HG03280 (cell line): ENCODE data around the gene MAPK14.
A peak's percentile ranks its signal among the peaks of the same experiment; 100 is the strongest.
"Not testable (repeated sequence)": the region's sequence is repeated elsewhere in the genome, so short reads cannot be mapped to it uniquely, and the experiment has no call there.

Experiments used
- ATAC-seq: cut with Tn5 transposase; IDR thresholded peaks from one replicate; pipeline ENCODE4 v1.9.1; 2021; ENCODE audit warnings: mild to moderate bottlenecking, moderate library complexity; ENCODE audit not compliant: unreplicated experiment

Gene MAPK14

DNA sequence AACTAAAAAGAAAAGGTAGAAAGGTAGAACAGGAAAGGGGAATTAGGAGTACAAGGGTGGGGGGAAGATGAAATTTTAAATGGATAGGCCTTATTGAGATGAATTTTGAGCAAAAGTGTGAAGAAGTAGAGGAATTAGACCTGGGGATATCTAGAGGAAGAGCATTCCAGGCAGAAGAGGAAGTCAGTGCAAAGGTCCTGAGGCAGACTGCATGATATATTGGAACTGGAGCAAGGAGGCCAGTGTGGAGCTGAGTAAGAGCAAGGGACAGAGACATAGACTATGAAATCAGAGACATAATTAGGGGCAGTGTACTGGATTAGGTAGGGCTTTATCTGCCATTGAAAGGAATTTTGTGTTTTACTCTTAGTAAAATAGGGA lies 40.4 kb downstream of the MAPK14 start:
- ATAC-seq = no peak

DNA sequence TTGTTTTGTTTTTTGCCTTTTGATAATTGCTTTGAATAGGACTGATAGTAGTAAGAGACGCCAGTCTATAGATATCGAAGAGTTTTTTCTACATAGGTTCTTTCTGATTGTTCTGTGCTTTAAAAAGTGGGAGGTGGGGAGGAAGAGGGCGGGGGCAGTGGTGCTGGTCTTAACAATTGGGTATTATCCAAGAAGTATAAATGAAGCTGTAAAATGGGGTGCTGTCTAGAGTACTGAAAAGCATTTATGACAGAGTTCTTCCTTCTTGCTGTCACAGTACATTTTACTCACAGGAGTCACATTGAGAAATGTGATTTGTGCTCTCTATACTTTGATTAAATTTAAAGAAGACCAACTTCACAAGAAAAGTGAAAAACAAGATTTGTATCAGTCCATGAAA lies 41.0 kb downstream of the MAPK14 start:
- ATAC-seq = no peak

GRCh38 chr6:36069573-36069972 lies 42.0 kb downstream of the MAPK14 start:
- no peak for ATAC-seq

DNA sequence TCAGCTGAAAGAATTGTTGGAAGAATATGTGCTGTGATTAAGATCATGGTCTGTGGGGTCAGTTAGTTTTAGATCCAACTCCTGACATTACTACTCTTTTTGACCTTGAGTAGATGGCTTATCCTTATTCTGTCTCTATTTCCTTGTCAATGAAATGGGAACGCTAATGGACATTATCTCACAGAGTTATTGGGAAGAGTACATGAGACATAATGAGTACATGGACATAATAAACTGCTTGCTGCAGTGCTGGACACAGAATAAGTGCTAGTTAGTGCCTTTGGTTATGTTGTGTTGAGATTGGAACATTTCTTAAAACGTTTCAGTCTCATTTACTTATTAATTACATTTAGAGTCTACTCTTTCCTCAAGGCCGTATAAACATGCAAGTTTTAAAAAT lies 42.6 kb downstream of the MAPK14 start:
- ATAC-seq = no peak

GRCh38 chr6:36071281-36071680 lies 43.7 kb downstream of the MAPK14 start:
- ATAC-seq = no peak

DNA sequence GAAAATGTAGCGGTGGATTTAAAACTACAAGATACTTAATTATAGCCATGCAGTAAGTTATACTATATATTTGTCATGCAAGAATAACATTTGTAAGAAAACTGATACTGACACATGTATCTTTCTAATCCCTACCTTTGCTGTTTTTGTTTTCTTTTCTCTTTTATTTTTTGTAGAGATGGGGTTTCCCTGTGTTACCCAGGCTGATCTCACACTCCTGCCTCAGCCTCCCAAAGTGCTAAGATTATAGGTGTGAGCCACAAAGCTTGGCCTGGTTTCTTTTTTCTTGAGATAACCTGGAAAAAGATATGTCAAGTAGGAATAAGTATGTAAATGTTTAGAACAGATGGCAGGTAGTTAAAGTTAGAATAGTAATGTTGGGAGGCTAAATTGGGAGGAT lies 44.1 kb downstream of the MAPK14 start:
- ATAC-seq = no peak

- ATAC-seq = no peak
Measured at GRCh38 chr6:36072681-36073080, 45.1 kb downstream of the MAPK14 start.

DNA sequence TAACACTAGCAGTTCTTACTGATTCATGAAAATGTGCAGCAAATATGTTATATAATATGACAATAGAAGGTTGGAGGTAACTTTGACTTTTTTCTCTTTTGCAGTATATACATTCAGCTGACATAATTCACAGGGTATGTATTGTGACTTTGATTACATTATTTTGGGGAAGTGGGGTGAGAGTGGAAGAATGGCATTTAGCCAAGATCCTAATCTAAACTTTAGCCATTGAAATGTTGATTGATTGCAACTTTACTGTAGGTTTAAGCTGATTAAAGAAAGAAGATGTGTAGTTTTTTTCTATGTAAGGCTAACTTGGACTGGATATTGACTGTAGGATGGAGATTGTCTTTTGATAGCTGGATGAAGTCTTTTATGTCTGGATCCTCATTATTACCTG lies 46.0 kb downstream of the MAPK14 start:
- ATAC-seq = no peak

DNA sequence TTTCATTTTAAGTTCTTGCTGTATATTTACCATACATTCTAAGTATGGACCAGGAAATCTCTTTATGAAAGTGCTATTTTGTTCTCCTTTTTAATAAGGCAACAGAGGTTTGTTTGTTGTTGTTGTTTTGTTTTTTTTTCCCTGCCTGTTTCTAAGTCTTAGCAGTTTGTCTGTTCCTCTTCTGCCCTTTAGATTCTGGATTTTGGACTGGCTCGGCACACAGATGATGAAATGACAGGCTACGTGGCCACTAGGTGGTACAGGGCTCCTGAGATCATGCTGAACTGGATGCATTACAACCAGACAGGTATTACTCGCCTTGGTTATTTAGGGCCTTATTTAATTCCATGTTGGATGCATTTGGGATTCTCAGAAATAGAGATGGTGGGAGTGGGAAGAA lies 48.0 kb downstream of the MAPK14 start:
- no peak for ATAC-seq

DNA sequence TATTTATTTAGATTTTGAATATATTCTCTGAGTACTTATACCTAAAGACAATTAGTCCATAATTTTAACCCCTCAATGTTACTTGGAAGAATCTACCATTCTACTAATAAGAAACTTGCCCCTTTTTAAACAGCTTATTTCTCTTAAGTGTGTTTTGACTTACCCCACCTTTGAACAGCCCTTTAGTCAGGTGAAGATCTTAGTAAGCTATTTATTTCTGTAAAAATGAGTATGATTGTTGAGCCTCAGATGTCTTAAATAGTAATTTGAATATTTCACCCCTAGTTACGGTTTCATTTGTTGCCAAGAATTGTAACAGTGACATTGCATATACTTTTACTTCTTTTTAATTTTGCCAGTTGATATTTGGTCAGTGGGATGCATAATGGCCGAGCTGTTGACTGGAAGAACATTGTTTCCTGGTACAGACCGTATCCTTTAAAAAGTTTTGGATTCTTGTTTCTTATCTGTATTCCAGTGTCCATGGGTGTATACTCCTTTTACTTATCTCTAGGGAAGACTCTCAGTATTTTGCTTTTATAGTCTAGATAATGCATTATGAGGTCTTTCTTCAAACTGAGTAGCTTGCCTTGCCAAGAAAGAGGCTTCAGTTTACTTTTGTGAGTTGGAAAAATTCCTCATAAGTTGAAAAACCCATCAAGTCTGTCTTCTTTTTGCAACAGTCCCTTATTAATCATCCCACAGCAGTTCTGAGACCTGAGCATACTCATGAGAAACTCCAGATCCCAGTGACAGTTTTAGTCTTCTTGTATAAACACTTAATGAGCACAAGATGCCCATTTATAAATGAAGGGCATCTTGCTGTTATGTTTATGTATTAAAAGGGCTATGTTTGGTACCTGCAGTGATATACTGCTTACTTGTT lies 48.8 kb downstream of the MAPK14 start:
- no peak for ATAC-seq

GRCh38 chr6:36078159-36078558 lies 50.6 kb downstream of the MAPK14 start:
- no peak for ATAC-seq

DNA sequence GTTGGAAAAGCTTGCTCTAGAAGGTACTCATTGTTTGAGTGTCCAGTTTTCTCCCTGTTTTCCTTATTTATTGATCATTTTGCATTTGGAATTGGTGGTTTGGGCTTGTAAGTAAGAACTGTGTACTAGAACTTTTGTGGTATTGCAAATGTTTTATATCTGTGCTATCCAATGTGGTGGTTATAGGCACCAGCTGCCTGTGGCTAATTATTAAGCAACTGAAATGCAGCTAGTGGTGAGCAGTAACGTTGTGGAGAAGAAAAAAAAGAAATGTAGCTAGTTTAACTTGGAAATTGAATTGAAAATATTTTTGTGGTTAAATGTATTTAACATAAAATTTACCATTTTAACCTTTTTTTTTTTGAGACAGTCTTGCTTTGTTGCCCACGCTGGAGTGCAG lies 52.0 kb downstream of the MAPK14 start:
- ATAC-seq = no peak

DNA sequence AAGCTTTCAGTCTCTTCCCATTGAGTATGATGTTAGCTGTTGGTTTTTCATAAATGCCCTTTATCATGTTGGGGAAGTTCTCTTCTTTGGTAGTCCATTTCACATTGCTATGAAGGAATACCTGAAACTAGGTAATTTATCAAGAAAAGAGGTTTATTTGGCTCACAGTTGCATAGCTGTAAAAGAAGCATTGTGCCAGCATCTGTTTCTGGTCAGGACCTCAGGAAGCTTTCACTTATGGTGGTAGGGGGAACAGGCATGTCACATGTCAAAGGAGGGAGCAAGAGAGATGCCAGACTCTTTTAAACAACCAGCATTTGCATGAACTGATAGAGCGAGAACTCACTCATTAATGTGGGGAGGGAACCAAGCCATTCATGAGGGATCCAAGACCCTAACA lies 54.7 kb downstream of the MAPK14 start:
- no peak for ATAC-seq

DNA sequence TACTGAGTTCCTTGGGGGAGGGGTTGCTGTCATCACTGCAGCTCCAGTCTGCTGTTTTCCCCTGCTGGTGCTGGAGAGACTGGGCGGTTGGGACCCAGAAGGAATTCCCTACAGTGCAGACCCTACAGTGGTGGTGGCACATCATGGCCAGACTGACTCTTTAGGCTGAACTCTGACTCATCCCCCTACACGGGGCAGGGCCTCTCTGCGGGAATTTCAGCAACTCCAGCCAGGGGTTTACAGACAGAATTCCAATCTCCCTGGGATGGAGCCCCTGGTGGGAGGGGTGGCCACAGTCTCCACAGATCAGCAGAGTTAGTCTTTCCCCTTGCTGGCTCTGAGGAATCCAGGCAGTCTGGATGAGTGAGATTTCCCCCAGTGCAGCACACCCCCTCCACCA lies 55.8 kb downstream of the MAPK14 start:
- no peak for ATAC-seq

- ATAC-seq = not testable (repeated sequence)
Measured at GRCh38 chr6:36088204-36088603, 60.6 kb downstream of the MAPK14 start.

DNA sequence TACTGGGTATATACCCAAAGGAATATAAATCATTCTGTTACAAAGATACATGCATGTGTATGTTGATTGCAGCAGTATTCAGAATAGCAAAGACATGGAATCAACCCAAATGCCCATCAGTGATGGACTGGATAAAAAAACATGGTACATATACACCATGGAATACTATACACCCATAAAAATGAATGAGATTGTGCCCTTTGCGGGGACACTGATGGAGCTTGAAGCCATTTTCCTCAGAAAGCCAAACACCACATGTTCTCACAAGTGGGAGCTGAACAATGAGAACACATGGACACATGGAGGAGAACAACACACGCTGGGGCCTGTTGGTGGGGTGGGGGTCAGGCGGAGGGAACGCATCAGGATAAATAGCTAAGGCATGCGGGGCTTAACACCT lies 61.4 kb downstream of the MAPK14 start:
- ATAC-seq = no peak

DNA sequence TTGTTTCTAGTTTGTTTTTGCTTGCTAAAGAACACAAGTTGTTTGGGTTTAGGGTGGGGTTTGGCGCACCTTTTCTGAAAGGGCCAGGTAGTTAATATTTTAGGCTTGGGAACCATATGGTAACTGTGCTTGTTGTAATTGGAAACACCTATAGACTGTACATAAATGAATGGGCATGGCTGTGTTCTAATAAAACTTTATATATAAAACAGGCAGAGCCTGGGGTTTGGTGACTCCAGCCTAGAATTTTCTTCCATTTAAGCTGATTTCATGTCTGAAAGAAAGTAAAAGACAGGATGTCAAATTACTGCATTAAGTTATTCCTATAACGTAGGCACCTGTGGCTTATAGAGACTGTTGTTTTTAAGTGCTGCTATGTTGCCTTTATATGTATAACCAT lies 66.6 kb downstream of the MAPK14 start:
- no peak for ATAC-seq

DNA sequence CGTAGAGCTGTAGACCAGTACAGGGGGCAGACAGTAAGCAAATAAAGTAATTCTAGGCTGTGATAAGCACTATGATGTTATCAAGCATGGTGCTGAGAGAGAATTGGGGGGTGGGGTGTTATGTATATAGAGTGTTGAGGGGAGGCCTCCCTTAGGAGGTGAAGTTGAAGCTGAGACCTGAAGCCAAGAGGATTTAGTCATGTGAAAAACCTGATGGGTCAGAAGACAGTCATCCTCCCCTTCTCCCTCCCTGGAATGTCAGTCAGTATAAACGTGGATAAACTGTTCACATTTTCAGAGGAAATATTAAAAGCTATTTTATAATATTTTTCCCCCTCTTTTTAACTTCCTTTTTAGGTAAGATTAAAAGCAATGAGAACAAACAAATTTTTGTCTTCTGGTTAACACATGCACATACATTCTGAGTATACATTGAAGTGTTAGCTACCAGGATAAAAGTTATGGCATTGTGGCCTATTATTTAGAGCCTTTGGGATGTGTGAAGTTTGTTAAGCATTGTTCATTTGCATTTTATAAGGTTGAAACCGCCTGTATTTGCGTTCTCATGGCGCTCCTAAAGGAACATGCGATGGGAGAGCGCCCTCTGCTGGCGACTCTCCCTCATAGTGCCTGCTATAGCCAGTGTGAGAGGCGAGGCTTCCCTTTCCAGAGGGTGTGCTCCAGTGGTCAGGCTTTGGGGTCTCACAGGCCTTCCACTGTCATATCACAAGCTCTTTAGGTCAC lies 67.3 kb downstream of the MAPK14 start:
- ATAC-seq = peak; percentile 77

GRCh38 chr6:36095497-36096391 lies 68.1 kb downstream of the MAPK14 start:
- ATAC-seq = no peak

DNA sequence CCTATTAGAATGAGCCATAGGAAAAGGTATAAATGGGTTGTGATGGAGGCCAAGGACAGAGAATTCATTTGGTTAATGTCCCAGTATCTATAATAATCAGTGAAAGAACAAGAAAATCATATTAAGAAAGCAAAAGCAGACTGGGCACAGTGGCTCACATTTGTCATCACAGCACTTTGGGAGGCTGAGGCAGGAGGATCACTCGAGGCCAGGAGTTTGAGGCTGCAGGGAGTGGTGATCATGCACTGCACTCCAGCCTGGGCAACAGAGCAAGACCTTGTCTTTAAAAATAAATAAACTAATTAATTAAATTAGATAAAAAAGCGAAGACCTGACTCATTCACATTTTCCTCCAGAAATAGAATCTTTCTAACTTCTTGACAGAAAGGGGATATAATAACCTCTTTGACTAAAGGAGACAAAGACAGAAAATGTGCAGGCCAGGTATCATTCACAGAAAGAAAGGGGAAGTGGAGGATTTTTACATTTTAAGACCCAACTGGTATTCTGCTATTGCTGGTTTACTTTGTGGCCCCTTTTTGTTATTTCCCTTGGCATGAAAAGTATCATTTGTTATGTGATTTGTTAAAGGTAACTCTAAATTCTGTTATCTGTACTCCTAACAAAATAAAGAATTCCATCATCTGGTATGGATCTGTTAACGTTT lies 70.8 kb downstream of the MAPK14 start:
- no peak for ATAC-seq
